Caki2 (cell line): ENCODE measurements around the gene SYNE2. TPM values are rescaled to one million over a fixed set of nuclear protein-coding genes. Genes with fewer than 3 reads are reported as not detected.
"Not testable (repeated sequence)": the region's sequence is repeated elsewhere in the genome, so short reads cannot be mapped to it uniquely, and the experiment has no call there.

ENCODE experiments used
- DNase-seq: peaks from one replicate; pipeline ENCODE4 v3.0.0-alpha.2; 2015; ENCODE audit warnings: low read depth
- in situ Hi-C: cut with HindIII; loops from 2 replicates; pipeline ENCODE4 v1.10.0; 2016; ENCODE audit warnings: low sequenced_read_pairs, low pct_unique_long_range_greater_than_20kb, mixed read lengths
- total RNA-seq: library from RNA; depleted of rRNA; stranded (reverse); fragments of >200 nt; shearing (Covaris generic); gene quantifications from 2 replicates; pipeline ENCODE4 v1.2.3, GENCODE V29; 2014; ENCODE audit warnings: low replicate concordance

SYNE2 gene
- total RNA-seq, 1 experiment from 2014 or later = 13.7 TPM

DNA sequence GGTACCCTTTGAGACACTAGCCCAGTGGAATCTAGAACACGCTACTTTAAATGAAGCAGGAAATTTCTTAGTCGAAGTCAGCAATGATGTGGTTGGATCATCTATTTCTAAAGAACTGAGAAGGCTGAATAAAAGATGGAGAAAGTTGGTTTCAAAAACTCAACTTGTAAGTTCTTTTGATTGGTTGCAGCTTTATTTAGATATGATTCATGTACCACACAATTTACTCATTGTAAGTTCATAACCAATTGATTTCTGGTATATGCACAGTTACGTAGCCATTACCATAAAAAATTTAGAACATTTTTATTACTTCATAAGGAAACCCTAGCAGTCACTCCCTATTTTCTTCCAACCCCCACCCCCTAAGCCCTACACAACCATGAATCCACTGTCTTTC, 129.8 kb downstream of the SYNE2 start:
- DNase-seq = no peak
- in situ Hi-C loops = no loop called here

- DNase-seq = peak; percentile 16
- in situ Hi-C loops = no loop called here
Measured at GRCh38 chr14:63986789-63987533, 134.2 kb downstream of the SYNE2 start.

GRCh38 chr14:63988579-63988978, 135.8 kb downstream of the SYNE2 start:
- in situ Hi-C loops = no loop called here

DNA sequence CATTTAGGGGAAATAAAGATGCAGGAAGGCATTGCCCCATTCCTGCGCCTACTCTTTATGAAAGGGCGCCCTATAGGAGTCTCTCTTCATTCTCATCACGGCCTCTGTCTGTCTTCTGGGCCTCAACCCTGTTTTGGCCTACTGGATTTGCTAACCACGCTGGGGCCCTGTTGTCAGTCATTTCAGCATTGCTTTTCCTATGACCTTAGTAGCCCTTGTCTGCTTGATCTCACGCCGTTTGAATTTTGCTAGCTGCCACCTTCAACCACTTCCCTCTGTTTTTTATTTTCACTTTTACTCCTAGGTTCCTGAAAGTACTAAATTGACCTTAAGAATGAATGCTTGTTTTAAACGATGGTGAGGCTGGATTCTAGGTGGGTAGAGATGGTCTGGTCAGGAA, 139.0 kb downstream of the SYNE2 start:
- DNase-seq = no peak
- in situ Hi-C loops = no loop called here

More at GRCh38 chr14:63988579-63988978, 135.8 kb downstream of the SYNE2 start:
- DNase-seq = no peak

DNA sequence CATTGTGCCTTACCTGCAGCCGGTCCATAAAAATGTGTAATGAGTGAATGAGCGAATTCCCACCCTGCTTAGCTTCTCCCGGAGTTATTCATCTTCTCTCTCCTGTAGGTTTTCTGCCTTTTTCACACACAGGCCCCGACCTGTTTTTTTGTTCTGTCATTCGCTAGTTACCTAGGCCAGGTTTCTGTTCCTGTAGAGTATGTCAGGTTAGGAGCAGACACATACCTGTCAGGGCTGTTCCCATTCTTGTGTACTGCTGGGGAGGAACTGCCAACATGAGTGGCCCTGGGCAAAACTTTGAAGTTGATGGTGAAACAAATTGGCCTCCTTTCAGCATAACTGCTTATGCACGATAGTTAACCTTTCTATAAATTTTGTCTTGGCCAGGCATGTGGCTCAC, 140.1 kb downstream of the SYNE2 start:
- DNase-seq = no peak
- in situ Hi-C loops = no loop called here

DNA sequence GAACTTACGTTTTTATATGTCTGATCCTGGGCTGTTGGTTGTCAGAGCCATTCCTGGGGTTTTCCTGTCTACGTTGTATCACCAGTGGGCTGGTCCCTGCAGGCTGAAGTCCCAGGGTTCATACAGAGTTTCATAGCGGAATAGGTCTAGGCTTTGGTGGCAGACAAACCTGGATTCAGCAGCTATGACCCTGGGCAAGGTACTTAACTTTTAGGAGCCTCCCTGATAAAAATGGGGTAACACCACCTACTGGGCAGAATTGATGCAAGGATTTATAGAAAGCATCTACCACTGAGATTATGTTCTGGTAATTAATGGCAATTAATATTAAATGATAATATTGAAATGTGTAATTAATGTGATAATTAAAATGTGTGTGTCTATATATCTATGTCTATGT, 141.2 kb downstream of the SYNE2 start:
- DNase-seq = no peak
- in situ Hi-C loops = no loop called here

- DNase-seq = no peak
- in situ Hi-C loops = no loop called here
Measured at GRCh38 chr14:63995285-63995684, 142.5 kb downstream of the SYNE2 start.

- in situ Hi-C loops = no loop called here
- DNase-seq = no peak
Measured at GRCh38 chr14:63996016-63996415, 143.2 kb downstream of the SYNE2 start.

DNA sequence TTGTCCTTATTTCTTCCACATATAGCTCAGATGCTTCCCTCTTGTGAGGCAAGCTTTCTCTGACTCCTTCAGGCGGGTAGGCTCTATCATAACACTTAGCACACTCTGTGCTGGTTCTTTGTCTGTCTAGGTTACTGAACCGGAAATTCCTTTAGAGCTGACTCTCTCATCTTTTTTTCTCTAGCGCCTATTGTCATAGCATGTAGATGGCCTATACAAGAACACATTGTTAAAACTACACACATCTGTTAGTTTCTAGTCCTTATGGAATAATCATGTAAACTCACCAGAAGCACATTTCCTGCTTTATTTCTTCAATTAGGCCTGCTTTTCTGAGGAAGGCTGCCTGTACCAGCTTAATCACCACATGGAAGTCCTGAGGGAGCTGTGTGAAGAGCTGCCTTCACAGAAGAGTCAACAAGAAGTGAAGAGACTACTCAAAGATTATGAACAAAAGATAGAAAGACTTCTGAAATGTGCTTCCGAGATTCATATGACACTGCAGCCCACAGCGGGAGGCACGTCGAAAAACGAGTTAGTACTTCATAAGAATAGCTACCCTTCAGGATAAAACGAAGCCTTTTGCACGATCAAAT, 143.9 kb downstream of the SYNE2 start:
- in situ Hi-C loops = no loop called here
- no peak for DNase-seq

- in situ Hi-C loops = no loop called here
- no peak for DNase-seq
Measured at GRCh38 chr14:64000749-64001148, 147.9 kb downstream of the SYNE2 start.

DNA sequence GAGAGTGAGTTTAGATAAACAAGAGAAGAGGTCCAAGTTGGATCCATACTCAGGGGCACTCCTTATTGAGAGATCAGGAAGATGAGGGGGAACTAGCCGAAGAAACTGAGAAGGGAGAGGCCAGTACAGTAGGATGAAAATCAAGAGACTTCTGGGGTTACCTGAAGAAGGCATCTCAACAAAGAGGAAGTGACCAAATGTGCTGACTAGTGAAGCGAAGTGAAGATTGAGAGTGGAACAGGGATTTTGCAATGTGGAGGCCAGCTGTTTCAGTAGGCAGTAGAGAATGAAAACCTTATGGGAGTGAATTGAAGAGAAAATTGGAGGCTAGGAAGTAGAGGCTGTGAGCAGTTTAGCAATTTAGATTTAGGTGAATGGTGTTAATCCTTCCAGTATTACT, 153.0 kb downstream of the SYNE2 start:
- DNase-seq = no peak
- in situ Hi-C loops = no loop called here

- in situ Hi-C loops = no loop called here
- DNase-seq = no peak
Measured at GRCh38 chr14:64008016-64008415, 155.2 kb downstream of the SYNE2 start.

- in situ Hi-C loops = no loop called here
- no peak for DNase-seq
Measured at GRCh38 chr14:64012003-64012402, 159.2 kb downstream of the SYNE2 start.

DNA sequence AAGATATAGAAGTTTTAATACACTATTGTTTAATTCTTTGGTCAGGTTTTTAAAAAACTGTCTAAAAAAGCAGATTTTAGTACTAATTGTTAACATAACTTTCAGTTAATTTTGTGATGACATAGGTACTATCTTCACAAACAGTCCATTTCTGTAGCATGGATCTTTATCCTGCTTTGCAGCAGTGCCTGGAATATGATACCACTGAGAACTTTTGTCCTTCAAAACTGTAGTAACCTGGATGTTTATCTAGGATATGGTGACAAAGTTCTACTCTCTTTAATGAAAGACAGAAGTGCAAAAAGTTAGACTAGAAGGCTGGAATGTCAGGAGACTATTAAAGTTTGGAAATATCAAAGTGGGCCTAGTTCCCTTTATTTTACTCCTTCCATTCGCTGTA, 159.9 kb downstream of the SYNE2 start:
- no peak for DNase-seq
- in situ Hi-C loops = no loop called here

DNA sequence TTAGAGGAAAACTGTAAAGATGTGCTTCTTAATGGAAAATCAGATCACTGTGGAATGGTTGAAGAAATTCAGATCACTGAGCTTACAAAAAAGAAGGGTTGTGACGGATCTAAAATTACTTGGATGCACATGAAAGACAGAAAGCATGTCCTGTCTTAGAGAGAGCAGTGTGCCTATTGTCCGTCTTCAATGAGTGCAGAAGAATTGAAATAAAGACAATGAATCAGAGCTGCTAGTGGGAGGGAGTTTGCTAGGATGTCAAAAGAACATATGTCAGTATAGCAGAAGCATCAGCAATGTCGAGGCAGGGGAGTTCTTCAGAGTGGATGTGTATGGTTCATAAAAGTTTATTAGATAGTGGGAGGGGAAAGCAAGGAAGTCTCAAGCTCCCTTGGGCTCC, 172.7 kb downstream of the SYNE2 start:
- in situ Hi-C loops = no loop called here
- DNase-seq = no peak

GRCh38 chr14:64026600-64026999, 173.8 kb downstream of the SYNE2 start:
- no peak for DNase-seq
- in situ Hi-C loops = no loop called here

- in situ Hi-C loops = no loop called here
- DNase-seq = no peak
Measured at GRCh38 chr14:64035143-64035542, 182.3 kb downstream of the SYNE2 start.

DNA sequence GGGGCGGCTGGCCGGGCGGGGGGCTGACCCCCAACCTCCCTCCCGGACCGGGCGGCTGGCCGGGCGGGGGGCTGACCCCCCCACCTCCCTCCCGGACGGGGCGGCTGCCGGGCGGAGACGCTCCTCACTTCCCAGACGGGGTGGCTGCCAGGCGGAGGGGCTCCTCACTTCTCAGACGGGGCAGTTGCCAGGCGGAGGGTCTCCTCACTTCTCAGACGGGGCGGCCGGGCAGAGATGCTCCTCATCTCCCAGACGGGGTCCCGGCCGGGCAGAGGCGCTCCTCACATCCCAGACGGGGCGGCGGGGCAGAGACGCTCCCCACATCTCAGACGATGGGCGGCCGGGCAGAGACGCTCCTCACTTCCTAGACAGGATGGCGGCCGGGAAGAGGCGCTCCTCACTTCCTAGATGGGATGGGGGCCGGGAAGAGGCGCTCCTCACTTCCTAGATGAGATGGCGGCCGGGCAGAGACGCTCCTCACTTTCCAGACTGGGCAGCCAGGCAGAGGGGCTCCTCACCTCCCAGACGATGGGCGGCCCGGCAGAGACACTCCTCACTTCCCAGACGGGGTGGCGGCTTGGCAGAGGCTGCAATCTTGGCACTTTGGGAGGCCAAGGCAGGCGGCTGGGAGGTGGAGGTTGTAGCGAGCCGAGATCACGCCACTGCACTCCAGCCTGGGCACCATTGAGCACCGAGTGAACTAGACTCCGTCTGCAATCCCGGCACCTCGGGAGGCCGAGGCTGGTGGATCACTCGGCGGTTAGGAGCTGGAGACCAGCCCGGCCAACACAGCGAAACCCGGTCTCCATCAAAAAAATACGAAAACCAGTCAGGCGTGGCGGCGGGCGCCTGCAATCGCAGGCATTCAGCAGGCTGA, 185.3 kb downstream of the SYNE2 start:
- in situ Hi-C loops, DNase-seq: not testable (repeated sequence)

- DNase-seq = no peak
- in situ Hi-C loops = no loop called here
Measured at GRCh38 chr14:64038841-64039542, 186.2 kb downstream of the SYNE2 start.
